Hepatocyte (in vitro differentiated cells): ENCODE results near the gene C1QTNF7. TPM values are rescaled to one million over a fixed set of nuclear protein-coding genes. Genes with fewer than 3 reads are reported as not detected.

Experiments used
- DNase-seq: peaks from one replicate; pipeline ENCODE4 v3.0.0-alpha.2; 2016; ENCODE audit warnings: low spot score
- H2AFZ ChIP-seq: fragments of 200-600 bp; sonication (generic); 2 replicates; pipeline ENCODE4 v1.6.0; 2016; ENCODE audit warnings: antibody characterized with exemption, mild to moderate bottlenecking
- H3K27ac ChIP-seq: fragments of 200-600 bp; sonication (generic); 2 replicates; pipeline ENCODE4 v1.5.1; 2016; ENCODE audit warnings: mild to moderate bottlenecking
- H3K27me3 ChIP-seq: fragments of 200-600 bp; sonication (generic); 2 replicates; pipeline ENCODE4 v1.6.1; 2016
- H3K36me3 ChIP-seq: fragments of 200-600 bp; sonication (generic); replicated peaks from 2 replicates; pipeline ENCODE4 v1.5.1; 2016; ENCODE audit warnings: low read depth; ENCODE audit not compliant: insufficient read depth
- H3K4me1 ChIP-seq: fragments of 200-600 bp; sonication (generic); 2 replicates; pipeline ENCODE4 v1.5.1; 2016; ENCODE audit warnings: mild to moderate bottlenecking, moderate library complexity; ENCODE audit not compliant: insufficient read depth
- H3K4me2 ChIP-seq: fragments of 200-600 bp; sonication (generic); 2 replicates; pipeline ENCODE4 v1.6.0; 2016
- H3K4me3 ChIP-seq: fragments of 200-600 bp; sonication (generic); 2 replicates; pipeline ENCODE4 v1.5.1; 2016; ENCODE audit warnings: mild to moderate bottlenecking
- H3K79me2 ChIP-seq: fragments of 200-600 bp; sonication (generic); 2 replicates; pipeline ENCODE4 v1.6.0; 2017; ENCODE audit warnings: mild to moderate bottlenecking
- H3K9me2 ChIP-seq: fragments of 200-600 bp; sonication (generic); replicated peaks from 2 replicates; pipeline ENCODE4 v1.6.0; 2017; ENCODE audit warnings: mild to moderate bottlenecking; ENCODE audit not compliant: insufficient read depth
- H3K9me3 ChIP-seq: fragments of 200-600 bp; sonication (generic); 2 replicates; pipeline ENCODE4 v1.5.1; 2016; ENCODE audit warnings: low read depth, mild to moderate bottlenecking
- H4K20me1 ChIP-seq: fragments of 200-600 bp; sonication (generic); 2 replicates; pipeline ENCODE4 v1.6.0; 2016; ENCODE audit warnings: mild to moderate bottlenecking; ENCODE audit not compliant: insufficient read depth, poor library complexity, severe bottlenecking
- EZH2 ChIP-seq: fragments of 200-600 bp; sonication (generic); IDR thresholded peaks from 2 replicates; pipeline ENCODE4 v1.6.1; 2016; ENCODE audit warnings: antibody characterized with exemption, mild to moderate bottlenecking, borderline replicate concordance
- EZH2phosphoT487 ChIP-seq: fragments of 200-600 bp; sonication (generic); IDR thresholded peaks from one replicate; pipeline ENCODE4 v1.6.1; 2018; ENCODE audit warnings: antibody characterized with exemption, mild to moderate bottlenecking, low read depth, moderate library complexity; ENCODE audit not compliant: unreplicated experiment, severe bottlenecking
- WGBS: methylation state at CpG from one replicate; pipeline ENCODE4 v1.1.6; 2016; ENCODE audit warnings: low lambda C conversion rate; ENCODE audit errors: missing lambda C conversion rate; 5-methylcytosine and 5-hydroxymethylcytosine counted together
- polyA plus RNA-seq: library from polyadenylated mRNA; unstranded; fragments of >200 nt; fragmentation: Nextera tagmentation; extraction: Ambion mirVana; gene quantifications from 2 replicates; pipeline ENCODE4 v1.2.1, GENCODE V29; 2016
- total RNA-seq: library from RNA; depleted of rRNA; stranded (reverse); fragments of >200 nt; gene quantifications from 2 replicates; pipeline ENCODE4 v1.2.3, GENCODE V29; 2014
- TF ChIP-seq, protein P1 (sequence below): fragments of 200-600 bp; sonication (generic); IDR thresholded peaks from 2 replicates; pipeline ENCODE4 v1.5.1; 2016; ENCODE audit warnings: antibody characterized with exemption, mild to moderate bottlenecking; ENCODE audit not compliant: poor library complexity

The C1QTNF7 gene
- total and polyA plus RNA-seq, 2 experiments from 2014 or later, result 1.4 TPM

DNA sequence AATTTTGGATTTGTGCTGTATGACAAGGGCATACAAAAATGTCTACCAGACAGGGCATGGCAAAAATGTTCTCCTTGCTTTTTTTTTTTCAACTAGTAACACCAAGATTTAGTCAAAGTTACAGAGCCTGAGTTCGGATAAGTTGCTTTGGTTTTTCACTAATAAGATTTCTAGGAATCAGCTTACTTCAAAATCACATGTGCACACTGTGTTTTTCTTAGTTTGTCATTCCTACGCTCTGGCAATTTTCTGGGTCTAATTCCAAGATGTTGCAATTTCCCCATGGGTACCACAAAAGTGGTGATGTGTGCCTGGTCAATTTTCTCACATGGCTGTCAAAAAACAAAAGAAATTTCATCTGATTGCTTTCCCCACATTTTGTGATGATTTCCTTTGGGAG is 6.3 kb downstream of the C1QTNF7 start:
- Histone ChIP-seq H3K4me3 (no peak overlapping the region), H3K9me2 (no peaks in the 10 kb centered on the region), H3K36me3 (no peaks in the 10 kb centered on the region), H3K4me2 (no peak overlapping the region), H3K79me2 (no peaks in the 10 kb centered on the region), H3K4me1 (no peaks in the 10 kb centered on the region), H4K20me1 (no peaks in the 10 kb centered on the region), H2AFZ (no peak overlapping the region), H3K27ac (no peak overlapping the region), H3K27me3 (no peaks in the 10 kb centered on the region), H3K9me3 (no peaks in the 10 kb centered on the region)
- 86% methylated on average over 2 of the region's 2 CpGs for WGBS
- DNase-seq, result no peak
- TF ChIP-seq EZH2phosphoT487 (no peak), EZH2 (no peak)
- TF ChIP-seq, protein P1, sequence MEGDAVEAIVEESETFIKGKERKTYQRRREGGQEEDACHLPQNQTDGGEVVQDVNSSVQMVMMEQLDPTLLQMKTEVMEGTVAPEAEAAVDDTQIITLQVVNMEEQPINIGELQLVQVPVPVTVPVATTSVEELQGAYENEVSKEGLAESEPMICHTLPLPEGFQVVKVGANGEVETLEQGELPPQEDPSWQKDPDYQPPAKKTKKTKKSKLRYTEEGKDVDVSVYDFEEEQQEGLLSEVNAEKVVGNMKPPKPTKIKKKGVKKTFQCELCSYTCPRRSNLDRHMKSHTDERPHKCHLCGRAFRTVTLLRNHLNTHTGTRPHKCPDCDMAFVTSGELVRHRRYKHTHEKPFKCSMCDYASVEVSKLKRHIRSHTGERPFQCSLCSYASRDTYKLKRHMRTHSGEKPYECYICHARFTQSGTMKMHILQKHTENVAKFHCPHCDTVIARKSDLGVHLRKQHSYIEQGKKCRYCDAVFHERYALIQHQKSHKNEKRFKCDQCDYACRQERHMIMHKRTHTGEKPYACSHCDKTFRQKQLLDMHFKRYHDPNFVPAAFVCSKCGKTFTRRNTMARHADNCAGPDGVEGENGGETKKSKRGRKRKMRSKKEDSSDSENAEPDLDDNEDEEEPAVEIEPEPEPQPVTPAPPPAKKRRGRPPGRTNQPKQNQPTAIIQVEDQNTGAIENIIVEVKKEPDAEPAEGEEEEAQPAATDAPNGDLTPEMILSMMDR, result no peak

DNA sequence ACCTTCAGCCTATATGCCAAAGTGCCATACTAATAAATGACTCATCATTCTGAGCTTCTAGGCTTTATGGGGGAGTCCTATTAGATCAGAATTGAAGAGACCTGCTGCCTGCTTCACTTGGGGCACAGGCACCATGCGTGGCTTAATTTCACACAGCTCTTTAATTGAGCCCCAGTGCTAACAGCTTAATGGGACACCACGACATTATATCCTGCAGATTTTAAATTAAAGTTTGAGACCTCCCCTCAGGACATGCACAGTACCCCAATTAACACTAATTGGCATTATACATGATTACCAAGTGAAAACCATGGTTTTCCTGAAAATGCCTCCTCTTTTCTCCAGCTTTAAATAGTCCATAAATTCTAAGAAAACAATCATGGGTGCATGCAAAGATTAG is 6.8 kb downstream of the C1QTNF7 start:
- no peak overlapping the region for H3K27ac ChIP-seq
- no peak overlapping the region for H3K4me2 ChIP-seq
- no peak for DNase-seq
- H4K20me1 ChIP-seq, result no peaks in the 10 kb centered on the region
- H2AFZ ChIP-seq, result no peak overlapping the region
- no peaks in the 10 kb centered on the region for H3K79me2 ChIP-seq
- TF ChIP-seq EZH2 (no peak), EZH2phosphoT487 (no peak)
- TF ChIP-seq, protein P1, result no peak
- no peaks in the 10 kb centered on the region for H3K27me3 ChIP-seq
- H3K4me3 ChIP-seq, result no peak overlapping the region
- no peaks in the 10 kb centered on the region for H3K9me2 ChIP-seq
- no peaks in the 10 kb centered on the region for H3K36me3 ChIP-seq
- no peaks in the 10 kb centered on the region for H3K9me3 ChIP-seq
- no peaks in the 10 kb centered on the region for H3K4me1 ChIP-seq
- WGBS, result 90% methylated on average over 2 of the region's 2 CpGs

DNA sequence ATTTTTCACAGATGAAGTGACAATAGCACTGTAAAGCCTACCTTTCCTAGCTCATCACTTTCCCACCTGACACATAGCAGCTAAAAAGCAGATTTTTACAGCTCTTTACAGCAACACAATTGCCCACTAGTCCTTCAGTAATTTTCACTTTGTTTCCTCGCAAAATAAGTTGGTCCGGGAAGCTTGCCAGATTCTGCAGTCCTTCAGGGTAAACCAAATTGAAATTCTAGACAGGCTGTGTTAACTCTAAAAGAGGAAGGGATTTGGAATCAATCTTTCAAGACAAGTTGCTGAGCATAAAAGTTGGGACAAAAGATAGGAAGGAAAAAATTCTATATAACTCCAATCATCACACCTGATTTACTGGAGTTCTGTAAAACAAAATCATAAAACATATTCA is 8.7 kb downstream of the C1QTNF7 start:
- Histone ChIP-seq H3K79me2 (no peaks in the 10 kb centered on the region), H4K20me1 (no peaks in the 10 kb centered on the region), H2AFZ (no peak overlapping the region), H3K4me2 (no peak overlapping the region), H3K4me3 (no peak overlapping the region), H3K36me3 (no peaks in the 10 kb centered on the region), H3K9me2 (no peaks in the 10 kb centered on the region), H3K27me3 (no peaks in the 10 kb centered on the region), H3K9me3 (no peaks in the 10 kb centered on the region), H3K27ac (no peak overlapping the region), H3K4me1 (no peaks in the 10 kb centered on the region)
- TF ChIP-seq, protein P1, result no peak
- TF ChIP-seq EZH2 (no peak), EZH2phosphoT487 (no peak)
- DNase-seq, result peak; percentile 37
- 37% methylated on average over 2 of the region's 2 CpGs for WGBS

DNA sequence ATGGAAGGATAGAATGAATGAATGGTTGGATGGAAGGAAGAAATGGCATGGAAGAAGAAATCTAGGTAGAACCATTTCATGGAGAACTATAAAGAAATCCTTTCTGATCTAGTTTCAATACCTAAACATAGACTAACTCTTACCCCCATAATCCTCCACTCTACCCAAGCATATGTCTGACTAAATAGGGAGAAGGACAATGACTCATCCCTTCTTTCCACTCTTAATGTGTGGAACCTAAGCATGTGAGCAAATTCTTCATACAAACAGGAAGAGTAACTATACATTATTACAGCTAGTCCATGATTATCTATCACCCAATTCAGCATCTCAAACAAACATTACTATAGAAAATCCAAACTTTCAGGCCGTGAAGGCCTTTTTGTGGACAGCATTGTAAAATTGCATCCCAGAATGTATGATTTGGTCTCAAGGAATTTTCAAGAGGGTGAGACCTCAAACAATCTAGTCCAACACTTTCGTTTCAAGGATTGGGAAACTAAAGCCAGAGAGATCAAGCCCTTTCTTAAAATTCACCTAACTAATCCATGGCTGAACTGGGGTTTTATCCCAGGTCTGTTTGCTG is 11.2 kb downstream of the C1QTNF7 start:
- Histone ChIP-seq H3K4me3 (no peak overlapping the region), H3K27me3 (no peaks in the 10 kb centered on the region), H4K20me1 (no peaks in the 10 kb centered on the region), H3K4me1 (no peaks in the 10 kb centered on the region), H3K79me2 (no peaks in the 10 kb centered on the region), H3K4me2 (no peak overlapping the region), H3K36me3 (no peaks in the 10 kb centered on the region), H3K9me2 (no peaks in the 10 kb centered on the region), H3K27ac (no peak overlapping the region), H2AFZ (no peak overlapping the region), H3K9me3 (no peaks in the 10 kb centered on the region)
- TF ChIP-seq EZH2, result no peak
- TF ChIP-seq, protein P1, result no peak
- TF ChIP-seq EZH2phosphoT487, result no peak
- no peak for DNase-seq
- WGBS, result 61% methylated on average over 2 of the region's 2 CpGs
